ENCODE data around the gene PLPPR2.
A peak's percentile ranks its signal among the peaks of the same experiment; 100 is the strongest.
"Not testable (repeated sequence)": the region's sequence is repeated elsewhere in the genome, so short reads cannot be mapped to it uniquely, and the experiment has no call there.

Gene PLPPR2

DNA sequence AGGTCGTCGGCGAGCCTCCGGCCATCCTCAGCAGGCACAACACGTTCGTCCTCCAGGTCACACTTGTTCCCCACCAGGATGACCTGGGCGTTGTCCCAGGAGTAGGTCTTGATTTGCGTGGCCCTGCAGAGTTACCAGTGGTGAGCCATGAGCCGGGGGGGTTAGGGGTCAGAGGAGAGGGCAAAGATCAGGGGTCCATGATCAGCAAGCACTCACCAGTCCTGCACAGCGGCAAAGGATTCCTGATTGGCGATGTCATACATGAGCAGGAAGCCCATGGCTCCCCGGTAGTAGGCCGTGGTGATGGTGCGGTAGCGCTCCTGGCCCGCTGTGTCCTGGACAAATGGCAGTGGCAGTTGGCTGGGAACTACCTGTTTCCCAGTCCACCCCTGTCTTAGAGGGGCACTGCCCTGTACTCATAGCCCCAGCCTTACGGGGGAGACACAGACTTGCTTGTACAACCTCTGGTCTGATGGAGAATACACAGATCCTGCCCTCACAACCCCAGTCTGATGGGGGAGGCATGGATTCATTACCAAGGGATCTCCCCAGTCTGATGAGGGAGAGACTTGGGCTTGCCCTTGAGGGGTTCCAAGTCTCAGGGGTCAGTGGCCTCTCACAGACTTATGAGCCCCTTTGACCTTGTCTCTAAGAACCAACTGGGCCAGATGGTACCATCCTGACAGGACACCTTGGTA is 19.6 kb upstream of the PLPPR2 start:
- H3K4me3 ChIP-seq (ENCODE audit: low read length): no peak overlapping the region
- DNase-seq (ENCODE audit: low read depth): no peak
- TF ChIP-seq, protein P1, sequence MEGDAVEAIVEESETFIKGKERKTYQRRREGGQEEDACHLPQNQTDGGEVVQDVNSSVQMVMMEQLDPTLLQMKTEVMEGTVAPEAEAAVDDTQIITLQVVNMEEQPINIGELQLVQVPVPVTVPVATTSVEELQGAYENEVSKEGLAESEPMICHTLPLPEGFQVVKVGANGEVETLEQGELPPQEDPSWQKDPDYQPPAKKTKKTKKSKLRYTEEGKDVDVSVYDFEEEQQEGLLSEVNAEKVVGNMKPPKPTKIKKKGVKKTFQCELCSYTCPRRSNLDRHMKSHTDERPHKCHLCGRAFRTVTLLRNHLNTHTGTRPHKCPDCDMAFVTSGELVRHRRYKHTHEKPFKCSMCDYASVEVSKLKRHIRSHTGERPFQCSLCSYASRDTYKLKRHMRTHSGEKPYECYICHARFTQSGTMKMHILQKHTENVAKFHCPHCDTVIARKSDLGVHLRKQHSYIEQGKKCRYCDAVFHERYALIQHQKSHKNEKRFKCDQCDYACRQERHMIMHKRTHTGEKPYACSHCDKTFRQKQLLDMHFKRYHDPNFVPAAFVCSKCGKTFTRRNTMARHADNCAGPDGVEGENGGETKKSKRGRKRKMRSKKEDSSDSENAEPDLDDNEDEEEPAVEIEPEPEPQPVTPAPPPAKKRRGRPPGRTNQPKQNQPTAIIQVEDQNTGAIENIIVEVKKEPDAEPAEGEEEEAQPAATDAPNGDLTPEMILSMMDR (IDR thresholded peaks at IDR 0.05; ENCODE audit: insufficient read depth, low read depth, low read length, missing control alignments): no peak

DNA sequence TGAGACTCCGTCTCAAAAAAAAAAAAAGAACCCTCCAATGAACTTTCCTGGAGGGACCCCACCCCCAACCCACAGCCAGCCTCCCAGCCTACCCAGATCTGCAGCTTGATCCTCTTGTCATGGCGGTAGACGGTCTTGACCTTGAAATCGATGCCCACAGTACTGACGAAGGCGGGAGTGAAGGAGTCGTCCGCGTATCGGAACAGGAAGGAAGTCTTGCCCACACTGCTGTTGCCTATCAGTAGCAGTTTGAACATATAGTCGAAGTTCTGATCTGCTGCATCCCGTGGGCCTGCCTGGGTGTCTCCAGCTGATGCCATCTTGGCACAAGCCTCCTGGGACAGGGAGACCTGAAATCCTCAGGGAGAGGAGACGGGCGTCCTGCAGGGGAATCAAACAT is 18.2 kb upstream of the PLPPR2 start:
- no peak for DNase-seq (ENCODE audit: low read depth)
- H3K4me3 ChIP-seq (ENCODE audit: low read length): no peak overlapping the region
- TF ChIP-seq, protein P1 (IDR thresholded peaks at IDR 0.05; ENCODE audit: insufficient read depth, low read depth, low read length, missing control alignments): no peak

DNA sequence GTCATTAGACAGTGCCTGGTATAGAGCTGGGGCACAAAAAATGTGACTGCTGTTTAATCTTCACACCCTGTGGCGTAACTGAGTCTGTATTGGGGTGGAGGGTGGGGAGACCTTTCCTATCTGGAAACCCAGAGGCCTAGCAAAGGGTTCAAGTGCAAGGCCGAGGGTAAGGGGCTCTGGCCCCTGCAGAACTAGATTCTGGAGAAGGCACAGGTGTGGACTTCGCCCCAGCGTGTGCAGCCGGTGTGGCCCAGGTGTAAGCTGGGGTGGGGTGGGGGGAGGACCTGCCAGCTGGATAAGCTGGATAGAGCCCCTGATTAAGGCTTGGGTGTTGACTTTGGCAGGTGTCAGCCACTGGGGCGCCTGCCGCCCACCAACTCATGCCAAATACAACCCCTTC is 17.1 kb upstream of the PLPPR2 start:
- peak overlapping the region; percentile 67 for H3K4me3 ChIP-seq (ENCODE audit: low read length)
- DNase-seq (ENCODE audit: low read depth): no peak
- TF ChIP-seq, protein P1 (IDR thresholded peaks at IDR 0.05; ENCODE audit: insufficient read depth, low read depth, low read length, missing control alignments): no peak

DNA sequence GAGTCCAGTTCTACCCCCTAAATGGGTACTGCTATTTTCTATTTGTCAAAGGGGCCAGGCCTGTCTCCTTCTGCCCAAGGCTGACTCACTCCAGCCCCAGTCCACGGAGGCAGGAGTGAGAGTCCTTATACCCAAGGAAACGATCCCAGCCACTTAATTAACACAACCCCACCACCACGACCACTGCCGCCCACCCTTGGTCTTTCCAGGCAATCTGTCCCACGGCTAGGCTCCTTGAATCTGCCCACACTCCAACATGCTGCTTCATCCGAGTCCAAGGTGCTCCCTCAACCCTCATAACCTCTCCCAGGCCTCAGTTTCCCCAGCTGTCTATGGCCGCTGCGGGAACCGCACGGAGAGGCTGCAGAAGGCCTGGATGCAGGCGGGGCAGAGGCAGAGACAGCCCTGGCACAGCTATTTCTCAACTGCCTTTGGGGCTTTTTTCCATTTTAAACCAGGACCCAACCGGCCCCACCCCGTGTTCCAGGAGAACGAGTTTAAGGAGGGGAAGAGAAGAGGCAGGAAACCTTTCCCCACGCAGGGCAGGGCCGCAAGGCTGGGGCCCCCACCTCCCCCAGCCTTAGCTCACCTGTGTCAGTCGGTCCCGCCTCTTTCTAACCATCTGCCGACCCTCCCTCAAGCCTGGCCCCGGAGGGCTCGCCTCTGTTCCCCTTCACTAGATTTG is 16.5 kb upstream of the PLPPR2 start:
- TF ChIP-seq, protein P1 (IDR thresholded peaks at IDR 0.05; ENCODE audit: insufficient read depth, low read depth, low read length, missing control alignments): no peak
- peak overlapping the region; percentile 67 for H3K4me3 ChIP-seq (ENCODE audit: low read length)
- DNase-seq (ENCODE audit: low read depth): peak; percentile 79

DNA sequence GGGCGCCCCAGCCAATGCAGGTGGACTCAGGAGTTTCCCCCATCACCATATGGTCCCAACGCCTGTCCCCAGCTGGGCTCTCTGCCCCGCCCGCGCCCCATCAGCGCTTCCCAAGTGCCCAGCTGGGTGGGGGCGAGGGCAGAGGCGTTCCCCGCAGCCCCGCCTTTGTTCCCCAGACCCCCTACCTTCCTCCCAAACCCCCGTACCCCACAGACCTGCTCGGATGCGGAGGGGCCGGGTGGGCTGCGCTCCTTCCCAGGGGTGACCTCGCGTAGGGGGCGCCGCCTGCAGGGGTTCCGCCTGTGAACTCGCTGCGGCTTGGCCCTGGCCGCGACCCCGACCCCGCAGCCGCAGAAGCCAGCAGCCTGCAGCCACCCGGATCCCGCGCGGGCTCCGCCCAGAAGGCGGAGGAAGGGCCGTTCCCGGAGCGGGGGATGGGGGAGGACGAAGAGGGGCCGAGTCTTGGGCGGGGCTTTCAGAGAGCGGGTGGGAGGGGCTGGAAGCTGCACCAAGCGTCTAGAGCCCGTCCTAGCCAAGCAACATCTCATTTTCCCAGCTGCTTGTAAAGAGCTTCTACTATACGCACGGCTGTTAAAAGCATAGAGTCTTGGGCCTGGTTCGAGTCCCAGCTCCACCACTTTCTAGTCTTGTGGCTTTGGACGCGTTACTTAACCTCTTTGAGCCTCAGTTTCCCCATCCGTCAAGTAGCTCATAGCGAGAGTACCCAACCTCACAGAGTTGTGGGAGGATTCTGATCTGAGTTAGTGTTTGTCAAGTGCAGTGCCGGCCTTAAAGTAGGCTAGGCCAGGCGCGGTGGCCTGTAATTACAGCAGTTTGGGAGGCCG is 15.8 kb upstream of the PLPPR2 start, which contains the start of gene RAB3D:
RAB3D (minus strand) TSS at position 404 of the 845 bp plus-strand sequence. CDS start 2,258 bp downstream, outside the sequence.
- TF ChIP-seq, protein P1 (IDR thresholded peaks at IDR 0.05; ENCODE audit: insufficient read depth, low read depth, low read length, missing control alignments): no peak
- DNase-seq (ENCODE audit: low read depth): peak; percentile 91
- H3K4me3 ChIP-seq (ENCODE audit: low read length): peak within 1 kb of the TSS; percentile 67

DNA sequence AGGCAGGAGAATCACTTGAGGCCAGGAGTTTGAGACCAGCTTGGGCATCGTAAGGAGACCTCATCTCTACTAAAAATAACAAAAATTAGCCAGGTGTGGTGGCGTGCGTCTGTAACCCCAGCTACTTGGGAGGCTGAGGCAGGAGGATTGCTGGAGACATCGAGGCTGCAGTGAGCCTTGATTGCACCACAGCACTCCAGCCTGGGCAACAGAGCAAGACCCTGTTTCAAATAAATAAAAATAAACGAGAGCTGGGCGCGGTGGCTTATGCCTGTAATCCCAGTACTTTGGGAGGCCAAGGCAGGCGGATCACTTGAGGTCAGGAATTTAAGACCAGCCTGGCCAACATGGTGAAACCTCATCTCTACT is 15.1 kb upstream of the PLPPR2 start:
- not testable (repeated sequence) for DNase-seq (ENCODE audit: low read depth); H3K4me3 ChIP-seq (ENCODE audit: low read length)

DNA sequence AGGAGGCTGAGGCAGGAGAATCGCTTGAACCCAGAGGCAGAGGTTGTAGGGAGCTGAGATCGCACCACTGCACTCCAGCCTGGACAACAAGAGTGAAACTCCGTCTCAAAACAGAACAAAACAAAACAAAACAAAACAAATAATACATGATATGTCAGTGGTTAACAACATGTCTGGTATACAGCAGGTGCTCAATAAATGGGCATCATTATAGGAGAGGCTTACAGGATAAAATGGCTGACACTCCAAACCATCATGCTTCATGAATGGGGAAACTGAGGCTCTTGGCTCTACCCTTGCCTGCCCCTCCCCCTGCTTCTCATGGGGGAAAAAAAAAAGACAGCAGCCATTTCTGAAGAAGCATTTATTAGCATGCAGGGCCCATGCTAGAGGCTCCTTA is 12.8 kb upstream of the PLPPR2 start:
- H3K4me3 ChIP-seq (ENCODE audit: low read length): no peak overlapping the region
- TF ChIP-seq, protein P1 (IDR thresholded peaks at IDR 0.05; ENCODE audit: insufficient read depth, low read depth, low read length, missing control alignments): no peak
- no peak for DNase-seq (ENCODE audit: low read depth)

All from epithelial cell of esophagus (primary cell).